HepG2 (cell line): ENCODE results near the gene COPZ2. TPM values are rescaled to one million over a fixed set of nuclear protein-coding genes. Genes with fewer than 3 reads are reported as not detected.

Source experiments
- ARNTL ChIP-seq: sonication (generic); formaldehyde crosslinking; IDR thresholded peaks from 2 replicates; pipeline ENCODE4 v1.4.0; 2020; ENCODE audit warnings: mild to moderate bottlenecking, missing genetic modification reagents
- KLF13 ChIP-seq: sonication (generic); formaldehyde crosslinking; IDR thresholded peaks from 2 replicates; pipeline ENCODE4 v1.4.0; 2020; ENCODE audit warnings: mild to moderate bottlenecking, missing genetic modification reagents
- NCOR1 ChIP-seq: fragments of 200-600 bp; sonication (generic); IDR thresholded peaks from 2 replicates; pipeline ENCODE4 v1.7.0; 2017; ENCODE audit warnings: antibody characterized with exemption, low read length, borderline replicate concordance
- REL ChIP-seq: sonication (generic); formaldehyde crosslinking; conservative IDR thresholded peaks from 2 replicates; pipeline ENCODE4 v1.8.0; 2022; ENCODE audit warnings: mild to moderate bottlenecking, missing genetic modification reagents, moderate library complexity
- RXRB ChIP-seq: IDR thresholded peaks from 2 replicates; pipeline ENCODE4 v1.6.1; 2016; ENCODE audit warnings: borderline replicate concordance, missing genetic modification reagents, missing compliant biosample characterization
- ZEB1 ChIP-seq: IDR thresholded peaks from 2 replicates; pipeline ENCODE4 v1.6.1; 2012; ENCODE audit warnings: mild to moderate bottlenecking, low read depth, inconsistent platforms; ENCODE audit not compliant: insufficient replicate concordance
- ZFYVE20 ChIP-seq: sonication (generic); formaldehyde crosslinking; IDR thresholded peaks from 2 replicates; pipeline ENCODE4 v1.8.0; 2023; ENCODE audit warnings: low read depth, mild to moderate bottlenecking, moderate library complexity, missing genetic modification reagents, borderline replicate concordance
- ZNF10 ChIP-seq: sonication (generic); formaldehyde crosslinking; IDR thresholded peaks from 2 replicates; pipeline ENCODE4 v1.4.0; 2020; ENCODE audit warnings: mild to moderate bottlenecking, low read depth, missing genetic modification reagents, borderline replicate concordance
- ZNF124 ChIP-seq: sonication (generic); formaldehyde crosslinking; IDR thresholded peaks from 2 replicates; pipeline ENCODE4 v1.4.0; 2020; ENCODE audit warnings: missing genetic modification reagents
- ZNF572 ChIP-seq: sonication (generic); formaldehyde crosslinking; IDR thresholded peaks from 2 replicates; pipeline ENCODE4 v1.5.1; 2020; ENCODE audit warnings: mild to moderate bottlenecking, missing genetic modification reagents
- polyA plus RNA-seq, 8 experiments: library from polyadenylated mRNA; depleted of rRNA in 3 of 8; stranded (reverse) in 7 of 8; unstranded in 1 of 8; fragments of >200 nt; fragmentation: Illumina TruSeq in 4 of 8; extraction: Trizol in 4 of 8; gene quantifications; 2 replicates each; pipeline versions ENCODE4 v1.2.1 to v1.2.3, GENCODE V29; 2011 to 2016; ENCODE audit warnings: low read depth in 4 of 8, missing spikeins in 1 of 8, mixed read lengths in 1 of 8; ENCODE audit not compliant: insufficient read depth in 1 of 8
- total RNA-seq, 5 experiments: library from RNA; depleted of rRNA; stranded (reverse); fragments of >200 nt; fragmentation: Illumina TruSeq; extraction: Trizol; gene quantifications; 2 replicates each; pipeline ENCODE4 v1.2.3, GENCODE V29; 2016; ENCODE audit warnings: low read depth in 1 of 5
- TF ChIP-seq, protein P1 (sequence below): sonication (generic); formaldehyde crosslinking; IDR thresholded peaks from 2 replicates; pipeline ENCODE4 v1.4.0; 2020; ENCODE audit warnings: missing genetic modification reagents, mild to moderate bottlenecking, borderline replicate concordance
- TF ChIP-seq, protein P2 (sequence below): sonication (generic); formaldehyde crosslinking; conservative IDR thresholded peaks from 2 replicates; pipeline ENCODE4 v1.4.0; 2020; ENCODE audit warnings: mild to moderate bottlenecking, missing genetic modification reagents, moderate library complexity
- TF ChIP-seq, protein P3 (sequence below): sonication (generic); formaldehyde crosslinking; IDR thresholded peaks from 2 replicates; pipeline ENCODE4 v1.4.0; 2020; ENCODE audit warnings: mild to moderate bottlenecking, missing genetic modification reagents
- TF ChIP-seq, protein P4 (sequence below): sonication (generic); formaldehyde crosslinking; IDR thresholded peaks from 2 replicates; pipeline ENCODE4 v1.4.0; 2020; ENCODE audit warnings: missing genetic modification reagents
- TF ChIP-seq, protein P5 (sequence below): sonication (generic); formaldehyde crosslinking; IDR thresholded peaks from 2 replicates; pipeline ENCODE4 v1.5.1; 2020; ENCODE audit warnings: mild to moderate bottlenecking, missing genetic modification reagents, moderate library complexity

Gene COPZ2
- total and polyA plus RNA-seq, 2 of the 13 experiments (the other 11 are each of a cell fraction or from before 2014, with no cell fraction given) = 0.61 to 1.5 TPM

DNA sequence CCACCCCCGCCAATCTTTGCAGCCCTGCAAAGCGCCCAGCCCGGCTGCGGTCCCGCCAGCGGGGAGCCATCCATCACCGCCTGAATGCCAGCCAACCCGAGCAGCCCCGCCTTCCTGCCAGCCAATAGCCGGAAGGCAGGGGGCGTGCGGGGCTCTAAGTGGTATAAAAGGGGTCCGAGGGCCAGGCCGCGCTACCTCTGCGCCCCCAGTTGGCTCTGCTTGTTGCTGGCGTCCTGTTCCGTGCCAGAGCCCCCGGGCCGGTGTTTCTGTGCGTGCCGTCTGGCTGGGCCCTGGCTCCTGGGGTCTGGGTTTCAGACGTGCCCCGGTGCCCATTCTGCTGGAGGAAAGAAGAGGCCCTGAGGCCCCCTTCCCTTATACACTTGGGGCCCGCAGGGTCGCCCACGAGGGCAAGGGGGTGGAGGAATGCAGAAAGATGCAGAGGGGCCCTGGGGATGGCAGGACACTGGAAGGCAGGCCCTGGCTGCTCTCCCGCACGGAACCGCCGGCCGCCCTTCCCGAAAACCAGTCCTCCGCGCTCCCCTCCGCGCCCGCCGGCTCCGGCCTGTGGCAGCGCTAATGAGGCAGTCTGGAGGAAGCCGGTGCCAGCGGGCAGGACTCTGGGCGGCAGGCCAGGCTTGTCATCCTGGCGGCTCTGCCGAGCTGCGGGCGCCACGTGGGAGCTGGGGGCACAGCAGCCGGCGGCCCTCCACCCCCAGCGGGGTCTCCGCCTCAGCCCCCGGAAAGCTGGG is 14.0 kb downstream of the COPZ2 start (continued):
- TF ChIP-seq, protein P1, sequence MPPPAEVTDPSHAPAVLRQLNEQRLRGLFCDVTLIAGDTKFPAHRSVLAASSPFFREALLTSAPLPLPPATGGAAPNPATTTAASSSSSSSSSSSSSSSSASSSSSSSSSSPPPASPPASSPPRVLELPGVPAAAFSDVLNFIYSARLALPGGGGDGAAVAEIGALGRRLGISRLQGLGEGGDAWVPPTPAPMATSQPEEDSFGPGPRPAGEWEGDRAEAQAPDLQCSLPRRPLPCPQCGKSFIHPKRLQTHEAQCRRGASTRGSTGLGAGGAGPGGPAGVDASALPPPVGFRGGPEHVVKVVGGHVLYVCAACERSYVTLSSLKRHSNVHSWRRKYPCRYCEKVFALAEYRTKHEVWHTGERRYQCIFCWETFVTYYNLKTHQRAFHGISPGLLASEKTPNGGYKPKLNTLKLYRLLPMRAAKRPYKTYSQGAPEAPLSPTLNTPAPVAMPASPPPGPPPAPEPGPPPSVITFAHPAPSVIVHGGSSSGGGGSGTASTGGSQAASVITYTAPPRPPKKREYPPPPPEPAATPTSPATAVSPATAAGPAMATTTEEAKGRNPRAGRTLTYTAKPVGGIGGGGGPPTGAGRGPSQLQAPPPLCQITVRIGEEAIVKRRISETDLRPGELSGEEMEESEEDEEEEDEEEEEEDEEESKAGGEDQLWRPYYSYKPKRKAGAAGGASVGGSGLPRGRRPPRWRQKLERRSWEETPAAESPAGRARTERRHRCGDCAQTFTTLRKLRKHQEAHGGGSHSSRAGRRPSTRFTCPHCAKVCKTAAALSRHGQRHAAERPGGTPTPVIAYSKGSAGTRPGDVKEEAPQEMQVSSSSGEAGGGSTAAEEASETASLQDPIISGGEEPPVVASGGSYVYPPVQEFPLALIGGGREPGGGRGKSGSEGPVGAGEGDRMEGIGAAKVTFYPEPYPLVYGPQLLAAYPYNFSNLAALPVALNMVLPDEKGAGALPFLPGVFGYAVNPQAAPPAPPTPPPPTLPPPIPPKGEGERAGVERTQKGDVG (CRISPR knock-in tag) = no peak
- no peak for TF ChIP-seq ZNF10 (CRISPR knock-in tag)
- no peak for TF ChIP-seq ZNF572 (CRISPR knock-in tag)
- TF ChIP-seq, protein P2, sequence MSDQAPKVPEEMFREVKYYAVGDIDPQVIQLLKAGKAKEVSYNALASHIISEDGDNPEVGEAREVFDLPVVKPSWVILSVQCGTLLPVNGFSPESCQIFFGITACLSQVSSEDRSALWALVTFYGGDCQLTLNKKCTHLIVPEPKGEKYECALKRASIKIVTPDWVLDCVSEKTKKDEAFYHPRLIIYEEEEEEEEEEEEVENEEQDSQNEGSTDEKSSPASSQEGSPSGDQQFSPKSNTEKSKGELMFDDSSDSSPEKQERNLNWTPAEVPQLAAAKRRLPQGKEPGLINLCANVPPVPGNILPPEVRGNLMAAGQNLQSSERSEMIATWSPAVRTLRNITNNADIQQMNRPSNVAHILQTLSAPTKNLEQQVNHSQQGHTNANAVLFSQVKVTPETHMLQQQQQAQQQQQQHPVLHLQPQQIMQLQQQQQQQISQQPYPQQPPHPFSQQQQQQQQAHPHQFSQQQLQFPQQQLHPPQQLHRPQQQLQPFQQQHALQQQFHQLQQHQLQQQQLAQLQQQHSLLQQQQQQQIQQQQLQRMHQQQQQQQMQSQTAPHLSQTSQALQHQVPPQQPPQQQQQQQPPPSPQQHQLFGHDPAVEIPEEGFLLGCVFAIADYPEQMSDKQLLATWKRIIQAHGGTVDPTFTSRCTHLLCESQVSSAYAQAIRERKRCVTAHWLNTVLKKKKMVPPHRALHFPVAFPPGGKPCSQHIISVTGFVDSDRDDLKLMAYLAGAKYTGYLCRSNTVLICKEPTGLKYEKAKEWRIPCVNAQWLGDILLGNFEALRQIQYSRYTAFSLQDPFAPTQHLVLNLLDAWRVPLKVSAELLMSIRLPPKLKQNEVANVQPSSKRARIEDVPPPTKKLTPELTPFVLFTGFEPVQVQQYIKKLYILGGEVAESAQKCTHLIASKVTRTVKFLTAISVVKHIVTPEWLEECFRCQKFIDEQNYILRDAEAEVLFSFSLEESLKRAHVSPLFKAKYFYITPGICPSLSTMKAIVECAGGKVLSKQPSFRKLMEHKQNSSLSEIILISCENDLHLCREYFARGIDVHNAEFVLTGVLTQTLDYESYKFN (CRISPR knock-in tag) = no peak
- no peak for TF ChIP-seq ZNF124
- TF ChIP-seq, protein P3, sequence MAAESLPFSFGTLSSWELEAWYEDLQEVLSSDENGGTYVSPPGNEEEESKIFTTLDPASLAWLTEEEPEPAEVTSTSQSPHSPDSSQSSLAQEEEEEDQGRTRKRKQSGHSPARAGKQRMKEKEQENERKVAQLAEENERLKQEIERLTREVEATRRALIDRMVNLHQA (CRISPR knock-in tag) = no peak
- no peak for TF ChIP-seq NCOR1
- no peak for TF ChIP-seq RXRB (CRISPR knock-in tag)
- no peak for TF ChIP-seq KLF13
- TF ChIP-seq, protein P4, sequence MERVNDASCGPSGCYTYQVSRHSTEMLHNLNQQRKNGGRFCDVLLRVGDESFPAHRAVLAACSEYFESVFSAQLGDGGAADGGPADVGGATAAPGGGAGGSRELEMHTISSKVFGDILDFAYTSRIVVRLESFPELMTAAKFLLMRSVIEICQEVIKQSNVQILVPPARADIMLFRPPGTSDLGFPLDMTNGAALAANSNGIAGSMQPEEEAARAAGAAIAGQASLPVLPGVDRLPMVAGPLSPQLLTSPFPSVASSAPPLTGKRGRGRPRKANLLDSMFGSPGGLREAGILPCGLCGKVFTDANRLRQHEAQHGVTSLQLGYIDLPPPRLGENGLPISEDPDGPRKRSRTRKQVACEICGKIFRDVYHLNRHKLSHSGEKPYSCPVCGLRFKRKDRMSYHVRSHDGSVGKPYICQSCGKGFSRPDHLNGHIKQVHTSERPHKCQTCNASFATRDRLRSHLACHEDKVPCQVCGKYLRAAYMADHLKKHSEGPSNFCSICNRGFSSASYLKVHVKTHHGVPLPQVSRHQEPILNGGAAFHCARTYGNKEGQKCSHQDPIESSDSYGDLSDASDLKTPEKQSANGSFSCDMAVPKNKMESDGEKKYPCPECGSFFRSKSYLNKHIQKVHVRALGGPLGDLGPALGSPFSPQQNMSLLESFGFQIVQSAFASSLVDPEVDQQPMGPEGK = peak; percentile 45
- no peak for TF ChIP-seq ZEB1
- TF ChIP-seq ARNTL (CRISPR knock-in tag) = no peak
- TF ChIP-seq, protein P5, sequence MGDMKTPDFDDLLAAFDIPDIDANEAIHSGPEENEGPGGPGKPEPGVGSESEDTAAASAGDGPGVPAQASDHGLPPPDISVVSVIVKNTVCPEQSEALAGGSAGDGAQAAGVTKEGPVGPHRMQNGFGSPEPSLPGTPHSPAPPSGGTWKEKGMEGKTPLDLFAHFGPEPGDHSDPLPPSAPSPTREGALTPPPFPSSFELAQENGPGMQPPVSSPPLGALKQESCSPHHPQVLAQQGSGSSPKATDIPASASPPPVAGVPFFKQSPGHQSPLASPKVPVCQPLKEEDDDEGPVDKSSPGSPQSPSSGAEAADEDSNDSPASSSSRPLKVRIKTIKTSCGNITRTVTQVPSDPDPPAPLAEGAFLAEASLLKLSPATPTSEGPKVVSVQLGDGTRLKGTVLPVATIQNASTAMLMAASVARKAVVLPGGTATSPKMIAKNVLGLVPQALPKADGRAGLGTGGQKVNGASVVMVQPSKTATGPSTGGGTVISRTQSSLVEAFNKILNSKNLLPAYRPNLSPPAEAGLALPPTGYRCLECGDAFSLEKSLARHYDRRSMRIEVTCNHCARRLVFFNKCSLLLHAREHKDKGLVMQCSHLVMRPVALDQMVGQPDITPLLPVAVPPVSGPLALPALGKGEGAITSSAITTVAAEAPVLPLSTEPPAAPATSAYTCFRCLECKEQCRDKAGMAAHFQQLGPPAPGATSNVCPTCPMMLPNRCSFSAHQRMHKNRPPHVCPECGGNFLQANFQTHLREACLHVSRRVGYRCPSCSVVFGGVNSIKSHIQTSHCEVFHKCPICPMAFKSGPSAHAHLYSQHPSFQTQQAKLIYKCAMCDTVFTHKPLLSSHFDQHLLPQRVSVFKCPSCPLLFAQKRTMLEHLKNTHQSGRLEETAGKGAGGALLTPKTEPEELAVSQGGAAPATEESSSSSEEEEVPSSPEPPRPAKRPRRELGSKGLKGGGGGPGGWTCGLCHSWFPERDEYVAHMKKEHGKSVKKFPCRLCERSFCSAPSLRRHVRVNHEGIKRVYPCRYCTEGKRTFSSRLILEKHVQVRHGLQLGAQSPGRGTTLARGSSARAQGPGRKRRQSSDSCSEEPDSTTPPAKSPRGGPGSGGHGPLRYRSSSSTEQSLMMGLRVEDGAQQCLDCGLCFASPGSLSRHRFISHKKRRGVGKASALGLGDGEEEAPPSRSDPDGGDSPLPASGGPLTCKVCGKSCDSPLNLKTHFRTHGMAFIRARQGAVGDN = peak; percentile 75
- TF ChIP-seq ZFYVE20 (CRISPR knock-in tag) = no peak
- TF ChIP-seq REL = no peak
